Measurements from ENCODE around the gene PDILT.
"Not testable (repeated sequence)": the region's sequence is repeated elsewhere in the genome, so short reads cannot be mapped to it uniquely, and the experiment has no call there.

PDILT gene

GRCh38 chr16:20355114-20355782 lies 49.3 kb downstream of the PDILT start:
- DNase-seq = no peak

GRCh38 chr16:20353379-20353778 lies 51.2 kb downstream of the PDILT start:
- DNase-seq = no peak

- DNase-seq = no peak
Observed at GRCh38 chr16:20352615-20353014, 51.9 kb downstream of the PDILT start, which contains the start of gene UMOD. TSS of gene UMOD (minus strand) at chr16:20352715. CDS start at chr16:20350737, 1,978 bp downstream.

GRCh38 chr16:20349615-20350014 lies 54.9 kb downstream of the PDILT start:
- DNase-seq = no peak

GRCh38 chr16:20348365-20349185 lies 56.0 kb downstream of the PDILT start:
- DNase-seq = no peak

- no peak for DNase-seq
Observed at GRCh38 chr16:20347666-20348364, 56.7 kb downstream of the PDILT start.

GRCh38 chr16:20344611-20345010 lies 59.9 kb downstream of the PDILT start:
- no peak for DNase-seq

GRCh38 chr16:20339744-20340143 lies 64.8 kb downstream of the PDILT start:
- DNase-seq = no peak

- no peak for DNase-seq
Observed at GRCh38 chr16:20336955-20337354, 67.6 kb downstream of the PDILT start.

GRCh38 chr16:20334396-20334795 lies 70.1 kb downstream of the PDILT start:
- DNase-seq = no peak

GRCh38 chr16:20333120-20333519 lies 71.4 kb downstream of the PDILT start:
- DNase-seq = no peak

- no peak for DNase-seq
Observed at GRCh38 chr16:20332411-20332810, 72.1 kb downstream of the PDILT start.

GRCh38 chr16:20331635-20332034 lies 72.9 kb downstream of the PDILT start:
- DNase-seq = no peak

- no peak for DNase-seq
Observed at GRCh38 chr16:20329392-20330138, 75.0 kb downstream of the PDILT start.

- DNase-seq = no peak
Observed at GRCh38 chr16:20327444-20328041, 77.0 kb downstream of the PDILT start, which contains the start of gene GP2. TSS of gene GP2 (minus strand) at chr16:20327513. CDS start at chr16:20326431, 1,082 bp downstream.

GRCh38 chr16:20326321-20326720 lies 78.2 kb downstream of the PDILT start:
- DNase-seq = no peak

- no peak for DNase-seq
Observed at GRCh38 chr16:20325005-20325404, 79.5 kb downstream of the PDILT start.

- no peak for DNase-seq
Observed at GRCh38 chr16:20323591-20324117, 80.9 kb downstream of the PDILT start.

GRCh38 chr16:20322696-20323095 lies 81.8 kb downstream of the PDILT start:
- DNase-seq = no peak

- no peak for DNase-seq
Observed at GRCh38 chr16:20321671-20322070, 82.9 kb downstream of the PDILT start.

- not testable (repeated sequence) for DNase-seq
Observed at GRCh38 chr16:20321051-20321450, 83.5 kb downstream of the PDILT start.

- DNase-seq = no peak
Observed at GRCh38 chr16:20320592-20320991, 83.9 kb downstream of the PDILT start.
